Measurements from ENCODE around the gene HOXC4. TPM values are rescaled to one million over a fixed set of nuclear protein-coding genes. Genes with fewer than 3 reads are reported as not detected.

The HOXC4 gene
- total RNA-seq, 1 donor from 2014 or later = not detected

- intact Hi-C loops (cut with micrococcal nuclease) = no loop called here
Observed at GRCh38 chr12:54015018-54015931, 38.4 kb upstream of the HOXC4 start.

- intact Hi-C loops (cut with micrococcal nuclease) = loop anchor here (2.0 kb wide), 1 partner anchor 17 kb away; the partner anchor contains the start of gene HOXC5
Observed at GRCh38 chr12:54016051-54016450, 37.6 kb upstream of the HOXC4 start.

- intact Hi-C loops (cut with micrococcal nuclease) = loop anchor here (2.0 kb wide), 1 partner anchor 16 kb away; the partner anchor contains the start of gene HOXC5
Observed at GRCh38 chr12:54016478-54016964, 37.1 kb upstream of the HOXC4 start.

- intact Hi-C loops (cut with micrococcal nuclease) = loop anchor here (2.0 kb wide), 1 partner anchor 16 kb away; the partner anchor contains the start of gene HOXC5
Observed at GRCh38 chr12:54017027-54017788, 36.4 kb upstream of the HOXC4 start.

GRCh38 chr12:54017878-54018467 is 35.7 kb upstream of the HOXC4 start:
- intact Hi-C loops (cut with micrococcal nuclease) = loop anchor here (2.0 kb wide), 1 partner anchor 15 kb away; the partner anchor contains the start of gene HOXC5

GRCh38 chr12:54018468-54018984 is 35.1 kb upstream of the HOXC4 start:
- intact Hi-C loops (cut with micrococcal nuclease) = no loop called here

GRCh38 chr12:54019091-54019811 is 34.4 kb upstream of the HOXC4 start:
- intact Hi-C loops (cut with micrococcal nuclease) = no loop called here

- intact Hi-C loops (cut with micrococcal nuclease) = no loop called here
Observed at GRCh38 chr12:54019924-54020590, 33.6 kb upstream of the HOXC4 start.

GRCh38 chr12:54020591-54021405 is 32.8 kb upstream of the HOXC4 start:
- intact Hi-C loops (cut with micrococcal nuclease) = no loop called here

- intact Hi-C loops (cut with micrococcal nuclease) = no loop called here
Observed at GRCh38 chr12:54021432-54022013, 32.1 kb upstream of the HOXC4 start.

- intact Hi-C loops (cut with micrococcal nuclease) = no loop called here
Observed at GRCh38 chr12:54022960-54023884, 30.4 kb upstream of the HOXC4 start.

GRCh38 chr12:54024127-54024526 is 29.5 kb upstream of the HOXC4 start:
- intact Hi-C loops (cut with micrococcal nuclease) = no loop called here

GRCh38 chr12:54024581-54025305 is 28.9 kb upstream of the HOXC4 start:
- intact Hi-C loops (cut with micrococcal nuclease) = no loop called here

GRCh38 chr12:54025499-54026405 is 27.9 kb upstream of the HOXC4 start:
- intact Hi-C loops (cut with micrococcal nuclease) = no loop called here

- intact Hi-C loops (cut with micrococcal nuclease) = no loop called here
Observed at GRCh38 chr12:54026640-54027441, 26.8 kb upstream of the HOXC4 start.
